H9 (cell line): ENCODE results near the gene EFS. TPM values are rescaled to one million over a fixed set of nuclear protein-coding genes. Genes with fewer than 3 reads are reported as not detected.

Experiments
- DNase-seq: peaks from one replicate; pipeline ENCODE4 v3.0.0-alpha.2; 2017
- H2AFZ ChIP-seq: one replicate; pipeline ENCODE4 v1.6.1; 2013; ENCODE audit warnings: mild to moderate bottlenecking, low read length, control low read depth, moderate library complexity
- H2AK5ac ChIP-seq: 2 replicates; pipeline ENCODE4 v1.6.1; 2013; ENCODE audit warnings: low read length, control low read depth, mixed read lengths; ENCODE audit not compliant: insufficient read length
- H2BK120ac ChIP-seq: one replicate; pipeline ENCODE4 v1.6.1; 2013; ENCODE audit warnings: low read depth, mild to moderate bottlenecking, low read length, control low read depth, inconsistent platforms; ENCODE audit not compliant: poor library complexity, severe bottlenecking
- H2BK12ac ChIP-seq: 2 replicates; pipeline ENCODE4 v1.6.1; 2013; ENCODE audit warnings: low read length, control low read depth, mixed read lengths, low read depth; ENCODE audit not compliant: insufficient read length
- H2BK15ac ChIP-seq: 2 replicates; pipeline ENCODE4 v1.6.1; 2013; ENCODE audit warnings: low read depth, low read length, control low read depth
- H2BK20ac ChIP-seq: one replicate; pipeline ENCODE4 v1.6.1; 2013; ENCODE audit warnings: low read depth, mild to moderate bottlenecking, low read length, control low read depth, inconsistent platforms; ENCODE audit not compliant: poor library complexity, severe bottlenecking
- H2BK5ac ChIP-seq: 2 replicates; pipeline ENCODE4 v1.6.1; 2013; ENCODE audit warnings: low read length, control low read depth, mixed read lengths; ENCODE audit not compliant: insufficient read length
- H3K14ac ChIP-seq: 2 replicates; pipeline ENCODE4 v1.6.1; 2013; ENCODE audit warnings: low read length, control low read depth; ENCODE audit not compliant: insufficient read depth
- H3K18ac ChIP-seq: 2 replicates; pipeline ENCODE4 v1.6.1; 2013; ENCODE audit warnings: low read depth, mild to moderate bottlenecking, mixed read lengths, low read length, control low read depth; ENCODE audit not compliant: insufficient read length
- H3K23ac ChIP-seq: 2 replicates; pipeline ENCODE4 v1.6.1; 2013; ENCODE audit warnings: low read length, control low read depth, mixed read lengths, low read depth; ENCODE audit not compliant: insufficient read length
- H3K23me2 ChIP-seq: 2 replicates; pipeline ENCODE4 v1.6.1; 2013; ENCODE audit warnings: low read depth, mild to moderate bottlenecking, mixed read lengths, low read length, control low read depth; ENCODE audit not compliant: insufficient read length, poor library complexity, severe bottlenecking
- H3K27ac ChIP-seq: 2 replicates; pipeline ENCODE4 v1.5.1; 2013; ENCODE audit warnings: low read length, control low read depth, mixed read lengths, low read depth; ENCODE audit not compliant: insufficient read length
- H3K27me3 ChIP-seq: 2 replicates; pipeline ENCODE4 v1.6.1; 2013; ENCODE audit warnings: low read length, control low read depth, inconsistent platforms; ENCODE audit not compliant: insufficient read depth
- H3K4ac ChIP-seq: 2 replicates; pipeline ENCODE4 v1.6.1; 2013; ENCODE audit warnings: low read depth, mild to moderate bottlenecking, control low read depth, inconsistent platforms, low read length, moderate library complexity
- H3K4me1 ChIP-seq: 2 replicates; pipeline ENCODE4 v1.6.1; 2013; ENCODE audit warnings: low read length, control low read depth, inconsistent platforms; ENCODE audit not compliant: insufficient read depth
- H3K4me2 ChIP-seq: 2 replicates; pipeline ENCODE4 v1.6.1; 2013; ENCODE audit warnings: low read length, control low read depth, mixed read lengths; ENCODE audit not compliant: insufficient read length, insufficient read depth
- H3K56ac ChIP-seq: 2 replicates; pipeline ENCODE4 v1.6.1; 2013; ENCODE audit warnings: low read depth, mild to moderate bottlenecking, mixed read lengths, low read length, control low read depth; ENCODE audit not compliant: insufficient read length
- H3K79me1 ChIP-seq: 2 replicates; pipeline ENCODE4 v1.6.1; 2013; ENCODE audit warnings: low read depth, mild to moderate bottlenecking, moderate library complexity, low read length, control low read depth, inconsistent platforms; ENCODE audit not compliant: insufficient read depth, poor library complexity, severe bottlenecking
- H3K79me2 ChIP-seq: 2 replicates; pipeline ENCODE4 v1.6.1; 2013; ENCODE audit warnings: low read length, control low read depth, inconsistent platforms; ENCODE audit not compliant: insufficient read depth
- H3K9ac ChIP-seq: 2 replicates; pipeline ENCODE4 v1.6.1; 2013; ENCODE audit warnings: low read length, control low read depth, mixed read lengths; ENCODE audit not compliant: insufficient read length; ENCODE audit errors: extremely low read depth
- H3K9me3 ChIP-seq: one replicate; pipeline ENCODE4 v1.6.1; 2013; ENCODE audit warnings: low read depth, low read length, inconsistent platforms; ENCODE audit not compliant: control insufficient read depth
- H3T11ph ChIP-seq: one replicate; pipeline ENCODE4 v1.6.1; 2013; ENCODE audit warnings: mild to moderate bottlenecking, low read length, control low read depth, inconsistent platforms
- H4K20me1 ChIP-seq: one replicate; pipeline ENCODE4 v1.6.1; 2013; ENCODE audit not compliant: control insufficient read depth, insufficient read length, insufficient read depth
- H4K5ac ChIP-seq: 2 replicates; pipeline ENCODE4 v1.6.1; 2013; ENCODE audit warnings: low read depth, mild to moderate bottlenecking, mixed read lengths, low read length, control low read depth; ENCODE audit not compliant: insufficient read length
- H4K8ac ChIP-seq: replicated peaks from 2 replicates; pipeline ENCODE4 v1.6.1; 2013; ENCODE audit warnings: low read length, control low read depth, mixed read lengths, low read depth; ENCODE audit not compliant: insufficient read length
- H4K91ac ChIP-seq: 2 replicates; pipeline ENCODE4 v1.6.1; 2013; ENCODE audit warnings: low read depth, mild to moderate bottlenecking, moderate library complexity, mixed read lengths, low read length, control low read depth; ENCODE audit not compliant: insufficient read length
- H3K27ac Mint-ChIP-seq, 3 experiments: 2 replicates in 2 of 3; 3 replicates in 1 of 3; pipeline ENCODE4 v1.8.0; 2020 to 2021; ENCODE audit warnings: mixed read lengths in 3 of 3, mild to moderate bottlenecking in 1 of 3, moderate library complexity in 1 of 3
- H3K27me3 Mint-ChIP-seq: 2 replicates; pipeline ENCODE4 v1.8.0; 2021; ENCODE audit warnings: low read depth, mild to moderate bottlenecking, moderate library complexity, mixed read lengths
- H3K36me3 Mint-ChIP-seq, 3 experiments: 2 replicates in 2 of 3; 3 replicates in 1 of 3; pipeline ENCODE4 v1.8.0; 2020 to 2021; ENCODE audit warnings: low read depth in 3 of 3, mixed read lengths in 3 of 3; ENCODE audit not compliant: insufficient read depth in 1 of 3
- H3K4me1 Mint-ChIP-seq, 2 experiments: 2 replicates each; pipeline ENCODE4 v1.8.0; 2020; ENCODE audit warnings: mixed read lengths in 2 of 2
- H3K4me3 Mint-ChIP-seq, 2 experiments: 2 replicates in 1 of 2; 3 replicates in 1 of 2; pipeline ENCODE4 v1.8.0; 2020 to 2021; ENCODE audit warnings: mild to moderate bottlenecking in 2 of 2, mixed read lengths in 2 of 2, moderate library complexity in 1 of 2
- H3K9me3 Mint-ChIP-seq, 2 experiments: 2 replicates in 1 of 2; 3 replicates in 1 of 2; pipeline ENCODE4 v1.8.0; 2020; ENCODE audit warnings: mild to moderate bottlenecking in 2 of 2, mixed read lengths in 2 of 2, moderate library complexity in 1 of 2
- WGBS: extraction: QIAGEN DNeasy Blood & Tissue Kit; methylation state at CpG from one replicate; pipeline ENCODE4 v1.1.7; 2013; ENCODE audit warnings: missing lambda C conversion rate, low lambda C conversion rate, mixed read lengths; ENCODE audit not compliant: insufficient read length; ENCODE audit errors: extremely low coverage; 5-methylcytosine and 5-hydroxymethylcytosine counted together
- total RNA-seq: library from RNA; stranded (reverse); gene quantifications from 2 replicates; pipeline ENCODE4 v1.2.1, GENCODE V29; 2021
- TF ChIP-seq, protein P1 (sequence below): fragments of 200-600 bp; sonication (generic); conservative IDR thresholded peaks from 3 replicates; pipeline ENCODE4 v1.8.0; 2021; ENCODE audit warnings: antibody characterized with exemption, mild to moderate bottlenecking

EFS gene
- total RNA-seq, 1 experiment from 2014 or later = 32.1 TPM

GRCh38 chr14:23347406-23348296, 17.3 kb downstream of the EFS start:
- Histone ChIP-seq H3K9me3 (no peaks in the 10 kb centered on the region), H2BK12ac (no peak overlapping the region), H3K23ac (no peak overlapping the region), H3K4ac (no peak overlapping the region), H2AK5ac (no peak overlapping the region), H3T11ph (no peak overlapping the region), H3K18ac (no peak overlapping the region), H3K4me1 (no peaks in the 10 kb centered on the region; the same call in 1 of the 2 replicates), H3K23me2 (peaks cover 5% of the 10 kb centered on the region), H2BK15ac (no peak overlapping the region), H3K14ac (no peak overlapping the region), H4K8ac (no peak overlapping the region), H4K91ac (no peak overlapping the region), H2AFZ (no peak overlapping the region), H3K56ac (no peak overlapping the region), H4K20me1 (no peaks in the 10 kb centered on the region), H3K27ac (no peak overlapping the region), H3K79me2 (no peaks in the 10 kb centered on the region), H2BK120ac (no peak overlapping the region), H2BK20ac (no peak overlapping the region), H3K27me3 (no peaks in the 10 kb centered on the region), H3K9ac (no peak overlapping the region), H3K79me1 (no peaks in the 10 kb centered on the region), H3K4me2 (no peak overlapping the region), H4K5ac (no peak overlapping the region), H2BK5ac (no peak overlapping the region)
- TF ChIP-seq, protein P1, sequence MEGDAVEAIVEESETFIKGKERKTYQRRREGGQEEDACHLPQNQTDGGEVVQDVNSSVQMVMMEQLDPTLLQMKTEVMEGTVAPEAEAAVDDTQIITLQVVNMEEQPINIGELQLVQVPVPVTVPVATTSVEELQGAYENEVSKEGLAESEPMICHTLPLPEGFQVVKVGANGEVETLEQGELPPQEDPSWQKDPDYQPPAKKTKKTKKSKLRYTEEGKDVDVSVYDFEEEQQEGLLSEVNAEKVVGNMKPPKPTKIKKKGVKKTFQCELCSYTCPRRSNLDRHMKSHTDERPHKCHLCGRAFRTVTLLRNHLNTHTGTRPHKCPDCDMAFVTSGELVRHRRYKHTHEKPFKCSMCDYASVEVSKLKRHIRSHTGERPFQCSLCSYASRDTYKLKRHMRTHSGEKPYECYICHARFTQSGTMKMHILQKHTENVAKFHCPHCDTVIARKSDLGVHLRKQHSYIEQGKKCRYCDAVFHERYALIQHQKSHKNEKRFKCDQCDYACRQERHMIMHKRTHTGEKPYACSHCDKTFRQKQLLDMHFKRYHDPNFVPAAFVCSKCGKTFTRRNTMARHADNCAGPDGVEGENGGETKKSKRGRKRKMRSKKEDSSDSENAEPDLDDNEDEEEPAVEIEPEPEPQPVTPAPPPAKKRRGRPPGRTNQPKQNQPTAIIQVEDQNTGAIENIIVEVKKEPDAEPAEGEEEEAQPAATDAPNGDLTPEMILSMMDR = no peak
- Mint-ChIP-seq H3K27ac (no peak overlapping the region; a peak in 1 of 7 replicates), H3K4me3 (no peak overlapping the region), H3K9me3 (no peaks in the 10 kb centered on the region; a peak in 2 of 5 replicates), H3K36me3 (peaks cover 16 to 26% (median 22%) of the 10 kb centered on the region in 3 experiments), H3K27me3 (peaks cover 16% of the 10 kb centered on the region), H3K4me1 (peaks cover 19 to 21% of the 10 kb centered on the region in 2 experiments)
- no CpG with 5 or more reads among the region's 19 CpGs for WGBS
- DNase-seq = no peak
